Pons (tissue), 1 donor: ENCODE data around the gene EPS8L1.
"Not testable (repeated sequence)": the region's sequence is repeated elsewhere in the genome, so short reads cannot be mapped to it uniquely, and the experiment has no call there.

Experiments used
- DNase-seq: peaks from one replicate; pipeline ENCODE4 v3.0.0-alpha.2; 2016; ENCODE audit warnings: low spot score

EPS8L1 gene

DNA sequence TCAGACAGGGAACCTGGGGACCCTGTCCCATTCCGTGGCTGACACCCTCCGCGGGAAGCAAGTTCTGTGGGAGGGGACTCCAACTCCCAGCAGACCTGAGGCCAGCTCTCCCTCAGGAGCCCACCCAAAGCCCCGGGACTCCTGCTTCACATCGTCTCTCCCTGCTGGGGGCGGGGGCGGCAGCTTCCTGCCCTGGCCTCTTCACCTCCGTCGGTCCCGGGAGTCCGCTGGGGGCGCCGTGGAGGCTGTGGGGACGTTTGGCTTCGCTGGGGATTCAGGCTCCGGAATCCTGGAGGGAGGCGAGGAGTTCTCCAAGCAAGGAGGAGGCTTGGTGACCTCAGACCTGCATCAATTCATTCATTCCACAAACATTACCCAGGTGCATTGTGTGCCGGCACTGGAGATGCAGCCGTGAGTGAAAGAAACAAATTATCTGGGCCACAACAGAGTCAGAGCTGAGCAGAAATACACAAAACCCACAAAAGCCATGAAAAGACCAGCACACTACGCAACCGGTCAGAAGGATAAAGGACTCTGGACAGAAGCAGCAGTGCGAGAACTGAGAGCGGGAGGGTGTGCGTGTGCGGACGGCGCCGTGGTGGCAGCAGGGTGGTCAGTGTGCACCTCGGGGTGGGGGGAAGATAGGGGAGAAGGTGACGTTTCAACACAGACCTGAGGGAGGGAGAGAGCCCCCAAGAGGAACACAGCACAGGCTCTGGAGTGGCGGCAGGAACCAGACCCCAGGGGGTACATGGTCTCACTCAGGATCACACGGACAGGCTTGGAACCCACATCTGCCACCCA lies 19.0 kb downstream of the EPS8L1 start:
- no peak for DNase-seq

DNA sequence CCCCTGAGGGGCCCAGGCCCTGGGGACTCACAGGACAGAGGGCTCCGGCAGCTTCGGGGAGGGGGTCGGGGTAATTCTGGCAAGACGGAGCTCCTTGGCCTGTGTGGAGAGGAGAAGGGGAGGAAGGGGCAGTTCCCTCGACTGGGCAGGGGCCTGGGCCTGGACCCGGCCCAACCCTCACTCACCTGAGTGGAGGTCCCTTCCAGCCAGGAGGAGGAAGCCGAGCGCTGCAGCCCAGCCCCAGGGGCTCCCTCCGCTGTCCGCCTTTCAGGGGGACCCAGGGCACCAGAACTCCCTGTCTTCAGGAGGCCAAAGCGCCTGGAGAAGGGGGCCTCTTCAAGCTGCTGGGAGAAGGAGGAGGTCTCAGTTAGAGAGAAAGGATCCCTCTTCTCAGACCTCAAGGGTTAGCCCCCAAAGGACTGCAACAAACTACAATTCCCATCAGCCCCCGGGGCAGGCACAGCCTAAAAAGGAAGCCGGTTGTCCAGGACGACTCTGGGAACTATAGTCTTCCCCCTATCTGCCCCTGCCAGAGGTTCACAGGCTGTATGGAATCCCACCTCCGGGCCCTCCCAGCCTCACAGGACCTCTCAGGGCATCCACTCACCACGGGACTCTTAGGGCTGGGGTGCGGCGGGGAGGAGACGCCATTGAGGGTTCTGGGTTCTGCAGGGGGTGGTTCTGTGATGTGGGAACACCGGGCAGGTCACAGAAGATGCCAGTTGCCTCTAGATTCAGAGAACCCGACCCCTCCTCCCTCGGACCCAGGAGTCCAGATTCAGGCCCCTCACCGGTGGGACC lies 19.8 kb downstream of the EPS8L1 start:
- no peak for DNase-seq

DNA sequence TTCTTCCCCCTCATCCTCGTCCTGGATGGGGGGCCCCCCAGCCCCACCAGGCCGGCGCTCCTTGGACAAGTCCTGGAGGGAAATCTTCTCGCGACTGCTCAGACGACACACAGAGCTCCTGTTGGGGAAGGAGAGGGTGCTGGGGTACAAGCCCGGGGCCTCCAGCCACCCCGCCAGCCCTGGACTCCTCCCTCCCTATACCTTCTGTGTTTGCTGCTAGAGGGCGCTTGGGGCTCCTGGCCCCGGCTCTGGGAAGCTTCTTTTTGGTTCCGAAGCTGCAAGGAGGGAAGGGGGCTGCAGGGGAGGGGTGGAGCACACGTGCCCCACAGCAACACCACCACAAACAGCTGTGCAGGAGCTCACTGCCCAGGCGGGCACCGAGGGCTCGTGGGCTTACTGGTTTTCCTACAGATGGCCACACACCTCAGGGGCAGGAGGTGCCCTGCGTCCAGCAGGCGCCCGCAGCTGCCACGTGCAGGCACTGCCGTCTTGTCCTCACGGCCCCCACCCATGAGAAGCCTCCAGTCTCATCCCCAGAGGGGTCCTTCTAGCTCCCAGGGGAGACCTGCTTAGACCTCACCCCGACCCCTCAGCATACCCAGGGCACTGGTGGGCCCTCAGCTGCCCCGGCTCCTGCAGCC lies 20.5 kb downstream of the EPS8L1 start:
- DNase-seq = no peak

DNA sequence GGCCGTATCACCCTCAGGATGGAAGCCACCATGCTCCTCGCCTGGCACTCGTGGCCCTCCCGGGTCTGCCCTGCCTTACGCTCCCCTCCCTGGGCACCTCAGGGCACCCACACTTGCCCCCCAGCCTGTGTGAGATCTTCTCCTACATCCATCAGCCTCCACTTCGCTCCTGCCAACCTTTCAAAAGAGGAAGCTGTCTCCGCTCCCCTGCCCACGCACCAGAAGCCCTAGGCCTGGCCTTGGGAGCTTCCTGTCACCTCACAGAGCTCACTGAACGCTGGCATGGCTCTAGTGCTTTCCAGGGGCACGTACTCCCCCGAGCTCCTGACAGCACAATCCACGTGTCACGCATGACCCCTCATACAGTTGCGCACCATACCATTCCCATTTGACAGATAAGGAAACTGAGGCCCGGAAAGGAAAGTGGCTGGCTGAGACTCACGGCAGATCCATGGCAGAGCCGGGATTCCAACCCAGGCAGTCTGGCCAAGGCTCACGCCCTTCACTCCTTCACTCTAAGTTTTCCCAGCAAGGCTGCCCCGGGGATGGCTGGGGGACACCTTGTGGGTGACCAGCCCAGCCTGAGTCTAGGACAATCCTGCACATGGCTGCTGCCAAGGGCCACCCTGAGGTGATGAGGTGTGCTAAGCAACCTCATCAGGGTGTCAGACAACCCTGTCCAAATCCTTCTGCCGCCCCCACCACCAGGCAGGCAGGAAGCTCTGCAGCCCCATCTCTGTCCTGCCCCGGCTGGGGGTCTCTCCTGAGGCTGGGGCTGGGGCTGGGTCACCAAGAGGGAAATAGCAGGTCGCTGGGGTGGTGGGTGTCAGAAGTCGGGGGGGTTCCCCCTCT lies 22.4 kb downstream of the EPS8L1 start:
- DNase-seq = no peak

DNA sequence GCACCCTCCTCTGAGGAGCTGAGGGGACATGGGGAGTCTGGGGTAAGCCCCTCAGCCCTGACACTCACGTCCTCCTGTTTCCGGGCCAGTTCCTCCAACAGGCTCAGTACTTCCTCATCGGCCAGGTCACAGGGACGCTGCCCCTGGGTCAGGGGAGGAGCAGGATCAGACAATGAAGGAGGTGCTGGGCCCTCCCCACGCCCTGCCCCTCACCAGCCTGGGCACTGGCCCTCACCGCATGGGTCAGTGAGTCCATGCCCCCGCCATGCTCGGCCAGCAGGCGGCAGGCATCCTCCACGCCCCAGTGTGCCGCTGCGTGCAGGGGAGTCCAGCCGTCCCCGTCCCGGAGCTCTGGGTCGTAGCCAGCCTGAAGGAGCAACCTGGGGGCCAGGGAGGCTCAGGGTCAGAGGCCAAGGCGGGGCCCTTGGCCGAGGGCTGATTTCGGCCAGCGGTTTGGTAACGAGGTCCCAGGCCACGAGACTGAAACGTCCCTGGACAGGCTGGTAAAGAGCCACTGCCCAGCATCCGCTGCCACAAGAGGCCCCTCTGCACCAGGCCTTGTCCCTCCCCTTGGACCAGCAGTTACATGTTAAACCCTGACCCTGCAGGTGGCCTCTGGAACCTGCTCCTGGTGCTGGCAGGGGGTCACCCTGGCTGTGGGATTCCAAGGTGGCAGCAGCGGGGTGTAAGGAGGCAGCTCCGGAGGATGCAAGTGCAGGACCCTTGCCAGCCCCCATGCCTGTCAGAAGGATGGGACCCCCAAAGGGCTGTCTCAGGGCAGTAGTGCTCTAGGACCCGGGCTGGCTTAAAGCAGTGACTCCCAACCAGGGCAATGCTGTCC lies 23.3 kb downstream of the EPS8L1 start:
- no peak for DNase-seq

DNA sequence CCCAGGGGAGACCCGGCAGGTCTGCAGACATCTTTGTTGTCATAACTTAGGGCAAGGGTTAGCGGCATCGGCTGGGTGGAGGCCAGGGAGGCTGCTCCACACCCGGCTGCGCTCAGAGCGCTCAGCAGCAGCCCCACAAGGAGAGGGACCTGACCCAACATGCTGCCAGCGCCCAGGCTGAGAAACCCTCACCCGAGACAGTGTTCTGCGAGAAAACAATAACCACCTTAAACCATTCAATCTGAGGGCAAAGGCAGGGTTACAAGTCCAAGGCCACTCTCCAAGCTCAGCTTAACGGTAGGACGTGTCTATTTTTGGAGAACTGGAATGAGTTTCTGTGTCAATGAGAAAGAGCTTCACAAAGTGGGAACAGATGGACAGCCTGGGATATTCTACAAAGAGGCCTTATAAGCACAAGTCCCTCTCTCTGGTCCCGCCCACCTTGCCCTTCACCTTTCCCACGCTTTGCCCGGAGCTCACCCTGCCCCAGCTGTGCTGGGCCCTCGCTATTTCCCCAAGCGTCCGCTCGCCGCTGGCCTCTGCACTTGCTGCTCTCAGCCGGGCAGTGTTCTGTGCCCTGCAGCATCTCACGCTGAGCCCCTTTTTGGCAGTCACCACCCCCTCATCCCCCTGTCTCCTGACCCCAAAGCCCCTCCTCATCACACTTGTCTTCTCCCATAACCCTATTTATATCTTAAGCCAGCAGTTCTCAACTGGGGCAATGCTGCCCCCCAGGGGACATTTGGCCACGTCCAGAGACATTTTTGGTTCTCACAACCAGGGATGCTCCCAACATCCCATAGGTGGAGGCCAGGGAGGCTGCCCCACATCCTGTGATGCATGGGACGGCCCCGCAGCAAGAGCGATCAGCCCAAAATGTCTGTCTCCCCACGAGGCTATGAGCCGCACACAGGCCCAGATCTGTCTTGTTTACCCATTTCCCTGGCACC lies 24.2 kb downstream of the EPS8L1 start:
- no peak for DNase-seq

DNA sequence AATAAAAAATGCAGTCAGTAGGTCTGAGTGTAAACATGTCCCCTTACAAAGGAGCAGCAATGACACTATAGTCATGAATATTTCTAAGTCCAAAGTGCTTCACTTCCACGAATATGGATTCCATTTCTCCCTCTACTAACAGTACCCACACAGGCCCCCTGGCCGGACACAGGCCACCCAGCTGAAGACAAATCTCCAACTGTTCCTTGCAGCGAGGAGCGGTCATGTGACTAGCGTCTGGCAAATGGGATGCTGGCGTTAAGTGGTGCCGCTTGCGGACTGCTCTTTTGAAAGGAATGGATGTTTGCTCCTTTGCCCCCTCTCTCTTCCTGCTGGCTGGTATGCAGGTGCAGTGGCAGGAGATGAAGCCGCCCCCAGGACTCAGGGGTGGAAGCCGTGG lies 25.6 kb downstream of the EPS8L1 start:
- peak; percentile 71 for DNase-seq

DNA sequence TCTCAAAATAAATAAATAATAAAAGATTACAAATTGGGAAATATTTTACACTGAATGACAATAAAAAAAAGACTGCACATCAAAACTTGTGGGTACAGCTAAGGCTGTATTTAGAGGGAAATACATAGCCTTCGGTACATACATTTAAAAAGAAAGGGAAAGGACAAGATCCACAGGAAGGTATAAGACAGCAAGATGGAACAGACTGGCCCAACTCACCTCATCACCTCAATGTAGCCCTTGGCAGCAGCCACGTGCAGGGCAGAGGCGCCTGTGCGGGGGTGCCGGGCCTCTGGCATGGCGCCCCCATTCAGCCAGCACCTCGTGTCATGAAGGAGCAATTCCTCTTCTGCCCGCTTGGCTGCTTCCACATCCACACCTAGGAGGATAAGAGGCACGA lies 27.5 kb downstream of the EPS8L1 start:
- DNase-seq = no peak

DNA sequence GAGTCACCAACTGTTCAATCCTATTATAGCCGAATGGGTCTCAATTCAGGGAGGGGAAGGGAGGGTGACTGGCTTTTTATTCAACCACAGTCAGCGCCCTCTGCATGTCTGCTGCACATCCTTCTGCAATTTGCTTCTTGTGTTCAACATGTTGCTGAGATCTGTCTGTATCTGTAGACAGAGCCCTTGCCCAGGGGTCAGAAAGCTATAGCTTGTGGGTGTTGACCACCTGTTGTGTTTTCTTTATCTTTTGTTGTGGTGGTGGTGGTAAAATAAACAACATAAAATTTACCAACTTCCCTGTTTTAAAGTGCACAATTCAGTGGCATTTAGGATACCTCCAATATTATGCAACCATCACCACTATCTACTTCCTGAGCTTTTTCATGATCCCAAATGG lies 29.6 kb downstream of the EPS8L1 start:
- no peak for DNase-seq

DNA sequence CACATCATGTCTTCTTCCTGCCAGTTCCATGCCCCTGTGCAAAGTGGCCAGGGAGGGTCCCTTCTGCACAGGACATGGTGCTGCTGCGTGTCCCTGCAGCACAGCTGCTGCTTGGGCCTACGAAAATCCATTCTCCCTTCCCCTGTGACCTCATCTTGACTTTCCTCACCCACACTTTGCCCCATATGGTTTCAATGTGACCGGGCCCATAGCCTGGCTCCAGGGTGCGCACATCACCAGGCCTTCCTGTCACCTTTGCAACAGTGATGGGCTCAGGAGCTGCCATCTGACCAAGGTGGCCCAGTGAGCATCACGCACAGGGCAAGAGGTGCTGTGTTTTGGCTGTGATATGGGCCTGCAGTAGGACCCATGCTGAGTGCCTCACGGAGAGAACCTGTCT lies 30.9 kb downstream of the EPS8L1 start:
- DNase-seq = no peak

DNA sequence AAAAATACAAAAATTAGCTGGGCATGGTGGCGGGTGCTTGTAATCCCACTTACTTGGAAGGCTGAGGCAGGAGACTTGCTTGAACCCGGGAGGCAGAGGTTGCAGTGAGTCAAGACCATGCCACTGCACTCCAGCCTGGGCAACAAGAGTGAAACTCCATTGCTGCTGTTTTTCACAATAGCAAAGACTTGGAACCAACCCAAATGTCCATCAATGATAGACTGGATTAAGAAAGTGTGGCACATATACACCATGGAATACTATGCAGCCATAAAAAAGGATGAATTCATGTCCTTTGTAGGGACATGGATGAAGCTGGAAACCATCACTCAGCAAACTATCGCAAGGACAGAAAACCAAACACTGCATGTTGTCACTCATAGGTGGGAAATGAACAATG lies 31.6 kb downstream of the EPS8L1 start:
- not testable (repeated sequence) for DNase-seq

DNA sequence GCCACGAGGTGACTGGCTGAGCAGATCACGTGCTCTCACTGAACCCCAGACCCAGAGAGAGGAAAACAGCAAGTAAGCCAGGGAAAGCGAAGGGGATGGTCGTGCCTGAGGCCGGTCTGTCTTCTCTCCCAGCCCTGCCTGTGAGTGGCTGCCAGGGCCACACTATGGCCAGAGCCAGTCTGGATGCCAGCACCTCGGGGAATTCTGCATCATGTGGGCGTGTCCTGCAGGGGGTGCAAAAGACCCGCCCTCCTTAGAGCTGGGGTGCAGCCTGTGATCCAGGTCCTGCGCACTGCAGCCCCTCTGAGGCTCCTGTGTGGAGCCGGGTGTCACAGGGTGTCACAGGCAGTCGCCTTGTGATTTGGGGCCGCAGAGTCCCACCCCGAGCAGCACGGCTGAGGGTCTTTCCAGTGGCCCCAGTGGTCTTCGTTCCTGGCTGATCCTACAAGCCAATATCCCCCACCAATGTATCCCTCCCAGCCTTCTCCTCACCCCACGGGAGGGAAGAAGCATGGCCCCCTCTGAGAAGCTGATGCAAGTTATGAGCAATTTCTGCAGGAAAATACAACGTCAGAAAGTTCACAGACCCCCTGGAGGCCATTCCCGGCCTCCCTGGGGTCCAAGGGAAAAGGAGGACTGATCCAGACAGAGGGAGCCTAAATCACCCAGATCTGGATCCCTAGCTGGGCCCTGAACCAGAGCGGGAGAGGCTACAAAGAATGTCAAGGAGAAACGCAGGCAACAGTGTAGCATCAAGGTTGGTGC lies 34.0 kb downstream of the EPS8L1 start:
- DNase-seq = no peak

DNA sequence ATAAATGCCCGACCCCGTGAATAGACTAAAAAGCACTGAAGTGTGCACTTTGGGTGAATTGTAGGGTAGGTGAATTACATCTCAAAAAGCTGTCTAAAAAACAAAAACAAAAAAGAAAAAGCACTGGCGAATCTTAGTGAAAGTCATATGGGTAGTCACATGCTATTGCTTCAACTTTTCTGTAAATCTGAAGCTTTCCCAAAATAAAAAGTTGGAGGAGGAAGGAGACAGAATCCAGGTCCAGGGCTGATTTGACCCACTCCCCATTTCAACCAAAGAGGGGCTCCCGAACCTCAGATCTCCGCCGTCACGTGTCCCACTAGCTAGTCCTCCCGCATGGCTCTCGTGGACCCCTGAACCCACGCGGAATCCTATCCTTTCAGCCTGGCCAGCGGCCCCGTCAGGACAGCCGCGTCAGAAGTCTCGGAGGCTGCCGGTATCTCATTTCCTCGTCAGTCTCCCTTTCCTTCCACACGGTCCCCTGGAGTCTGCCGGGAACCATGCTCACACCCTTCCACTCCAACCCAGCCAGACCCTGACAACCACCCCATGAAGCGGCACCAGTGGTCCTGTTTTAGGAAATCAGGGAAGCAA lies 35.7 kb downstream of the EPS8L1 start:
- no peak for DNase-seq

DNA sequence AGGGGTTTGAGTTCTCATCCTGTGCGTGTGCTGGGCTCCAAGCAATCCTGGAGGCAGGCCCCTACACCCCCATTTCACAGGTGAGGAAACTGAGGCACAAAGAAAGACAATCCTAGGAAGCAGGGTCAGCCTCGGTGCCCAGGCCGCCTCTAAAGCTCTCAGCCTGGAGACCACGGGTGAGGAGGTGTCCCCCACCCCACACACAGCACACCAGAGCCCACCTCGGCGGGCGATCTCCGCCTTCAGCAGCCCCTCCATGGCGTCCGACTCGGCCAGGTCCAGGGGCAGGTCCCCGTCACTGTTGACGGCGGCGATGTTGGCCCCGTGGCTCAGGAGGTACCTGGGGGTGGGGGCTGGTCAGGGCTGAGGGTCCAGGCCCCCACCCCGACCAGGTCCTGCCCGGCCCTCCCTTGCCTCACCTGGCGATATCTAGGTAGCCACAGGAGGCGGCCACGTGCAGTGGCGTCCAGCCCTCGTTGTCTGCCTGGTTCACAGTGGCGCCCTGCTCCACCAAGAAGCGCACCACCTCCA lies 36.6 kb downstream of the EPS8L1 start:
- DNase-seq = no peak

DNA sequence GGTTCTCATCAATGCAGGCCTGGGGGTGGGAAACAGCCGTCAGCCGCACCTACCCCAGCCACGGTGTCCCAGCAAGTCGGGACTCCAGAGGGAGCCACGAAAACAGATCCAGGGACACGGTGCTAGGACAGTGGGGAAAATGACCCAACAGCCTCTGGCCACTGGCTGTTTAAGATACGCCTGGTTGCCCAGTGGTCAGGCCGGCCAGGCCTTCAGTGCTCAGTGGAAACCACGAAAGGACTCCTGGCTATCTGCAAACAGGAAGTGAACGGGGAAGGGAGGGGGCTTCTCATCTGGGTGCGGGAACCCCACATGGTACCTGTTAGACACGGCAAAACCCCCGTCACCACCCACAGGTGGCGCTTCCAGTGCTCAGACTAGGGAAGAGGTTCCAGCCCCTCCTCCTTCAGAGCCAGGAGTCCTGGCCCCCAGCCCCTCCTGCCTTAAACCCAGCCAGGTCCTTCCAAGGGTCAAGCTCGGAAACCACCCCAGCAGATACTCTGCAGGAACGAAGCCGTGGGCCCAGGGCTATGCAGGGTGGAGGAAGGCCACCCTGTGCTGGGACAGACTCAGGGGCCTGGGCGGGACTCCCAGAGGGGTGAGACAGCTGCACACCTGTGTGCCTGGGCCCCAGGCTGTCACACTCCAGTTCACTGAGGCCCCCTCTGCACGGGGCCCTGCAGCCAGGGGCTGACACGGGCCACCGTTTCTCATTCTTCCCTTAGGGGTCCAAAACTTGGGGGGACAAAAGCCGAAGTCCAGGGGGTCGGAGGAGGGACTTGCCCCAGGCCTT lies 37.3 kb downstream of the EPS8L1 start:
- DNase-seq = no peak

DNA sequence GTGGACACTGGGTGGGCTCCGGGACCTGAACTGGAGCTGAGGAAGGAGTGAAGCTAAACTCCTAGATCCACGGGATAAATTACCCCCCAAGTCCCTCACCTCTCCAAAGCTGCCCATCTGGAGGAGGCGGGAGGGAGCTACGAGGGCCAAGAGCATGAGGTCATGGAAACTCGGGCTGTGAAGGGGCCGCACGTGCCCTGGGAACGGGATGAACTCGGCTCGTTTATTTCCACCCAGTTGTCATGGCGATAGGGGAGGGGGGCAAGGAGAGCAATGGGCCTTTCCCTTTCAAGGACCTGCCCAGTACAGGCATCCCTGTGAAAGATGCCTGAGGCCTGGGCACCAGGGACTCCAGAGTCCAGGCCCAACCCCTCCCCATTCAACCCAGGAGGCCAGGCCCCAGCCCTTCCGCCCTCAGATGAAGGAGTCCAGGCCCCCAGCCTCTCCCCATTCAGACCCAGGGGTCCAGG lies 37.9 kb downstream of the EPS8L1 start:
- peak; percentile 30 for DNase-seq

DNA sequence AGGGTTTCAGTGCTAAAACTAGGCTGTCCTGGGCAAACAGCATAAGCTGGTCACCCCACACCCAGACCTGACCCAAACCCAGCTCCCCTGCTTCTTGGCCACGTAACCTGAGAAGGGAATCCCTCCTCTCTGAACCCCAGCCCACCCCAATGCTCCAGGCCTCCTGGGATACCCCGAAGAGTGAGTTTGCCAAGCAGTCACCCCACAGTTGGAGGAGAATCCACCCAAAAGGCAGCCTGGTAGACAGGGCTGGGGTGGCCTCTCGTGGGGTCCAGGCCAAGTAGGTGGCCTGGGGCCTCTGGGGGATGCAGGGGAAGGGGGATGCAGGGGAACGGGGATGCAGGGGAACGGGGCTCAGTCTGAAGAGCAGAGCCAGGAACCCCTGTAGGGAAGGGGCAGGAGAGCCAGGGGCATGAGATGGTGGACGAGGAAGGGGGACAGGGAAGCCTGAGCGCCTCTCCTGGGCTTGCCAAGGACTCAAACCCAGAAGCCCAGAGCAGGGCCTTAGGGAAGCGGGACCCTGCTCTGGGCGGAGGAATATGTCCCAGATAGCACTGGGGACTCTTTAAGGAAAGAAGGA lies 39.0 kb downstream of the EPS8L1 start:
- no peak for DNase-seq
